ENCODE results near the gene TNIK.

TNIK gene

GRCh38 chr3:171459942-171460724 is at the start of gene TNIK:
Gene TNIK (minus strand): TSS chr3:171460405. CDS start chr3:171460063, 342 bp downstream.
- peak; percentile 93 to 95 (median 95) for DNase-seq

- no peak for DNase-seq
Measured at GRCh38 chr3:171508676-171509075, 48.5 kb upstream of the TNIK start.

DNA sequence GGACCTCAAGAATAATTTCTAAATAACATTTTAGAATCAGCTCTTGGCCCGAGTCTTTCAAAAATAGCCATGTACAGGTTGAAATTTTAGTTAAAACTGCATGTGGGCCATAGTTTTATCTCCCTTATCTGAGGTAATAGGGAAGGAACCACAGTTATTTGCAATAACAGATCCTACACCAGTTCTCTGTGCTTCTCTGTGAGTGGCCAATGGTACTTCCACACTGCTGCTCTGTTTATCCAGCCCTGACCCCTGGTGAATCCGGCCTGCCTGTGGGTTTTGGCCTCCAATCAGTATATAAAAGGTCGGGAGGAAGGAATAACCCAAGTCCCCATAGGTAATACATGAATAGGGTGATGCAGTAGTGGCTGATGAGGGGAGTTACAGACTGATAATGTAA is 48.0 kb upstream of the TNIK start:
- no peak for DNase-seq

DNA sequence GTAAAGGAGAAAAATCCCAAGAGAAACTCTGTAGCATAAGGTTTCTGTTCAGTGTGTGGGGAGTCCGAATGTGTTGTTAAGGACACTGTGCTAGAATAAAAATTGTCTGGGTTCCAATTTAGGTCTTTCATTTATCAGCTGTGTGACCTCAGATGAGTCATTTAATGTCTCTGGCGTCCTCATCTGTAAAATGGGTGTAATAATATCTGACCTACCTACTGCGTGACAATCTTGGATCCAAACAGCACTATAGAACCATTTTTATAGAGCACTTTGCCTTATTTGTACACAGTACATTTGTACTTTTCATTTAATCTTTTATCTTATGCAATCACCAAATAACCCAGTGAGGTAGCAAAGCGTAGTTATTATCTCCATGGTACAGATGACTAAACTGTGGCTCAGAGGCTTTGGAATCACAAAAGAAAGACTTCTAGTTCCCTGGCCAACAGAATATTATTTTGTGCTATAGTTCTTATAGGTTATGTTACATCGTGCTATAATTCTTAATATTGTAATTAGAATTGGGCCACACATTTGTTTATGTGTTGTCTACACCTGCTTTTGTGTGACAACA is 46.6 kb upstream of the TNIK start:
- DNase-seq, result no peak

GRCh38 chr3:171505822-171506333 is 45.7 kb upstream of the TNIK start:
- no peak for DNase-seq

- no peak for DNase-seq
Measured at GRCh38 chr3:171504376-171504775, 44.2 kb upstream of the TNIK start.

GRCh38 chr3:171503817-171504216 is 43.6 kb upstream of the TNIK start:
- DNase-seq, result no peak

- DNase-seq, result no peak
Measured at GRCh38 chr3:171498921-171499320, 38.7 kb upstream of the TNIK start.

GRCh38 chr3:171497468-171497867 is 37.3 kb upstream of the TNIK start:
- no peak for DNase-seq

DNA sequence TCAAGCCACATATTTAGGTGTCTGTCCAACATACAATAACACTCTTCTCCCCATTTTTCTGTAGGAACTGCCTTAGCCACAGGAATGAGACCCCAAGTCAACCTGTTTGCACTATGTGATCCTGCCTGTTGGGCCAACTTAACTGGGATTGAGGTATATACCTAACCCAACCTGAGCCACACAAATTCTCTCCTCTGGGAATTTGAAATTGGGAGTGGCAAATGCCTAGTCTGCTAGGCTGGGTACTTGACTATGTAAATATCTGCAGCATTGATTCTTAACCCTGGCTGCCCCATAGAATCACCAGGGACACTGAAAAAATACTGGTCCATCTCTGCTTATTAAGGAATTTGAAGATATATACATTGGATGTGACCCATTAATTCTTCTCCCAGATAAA is 35.2 kb upstream of the TNIK start:
- DNase-seq, result no peak

GRCh38 chr3:171494457-171495109 is 34.4 kb upstream of the TNIK start:
- no peak for DNase-seq

GRCh38 chr3:171491361-171491760 is 31.2 kb upstream of the TNIK start:
- peak; percentile 28 to 59 (median 55) for DNase-seq

DNA sequence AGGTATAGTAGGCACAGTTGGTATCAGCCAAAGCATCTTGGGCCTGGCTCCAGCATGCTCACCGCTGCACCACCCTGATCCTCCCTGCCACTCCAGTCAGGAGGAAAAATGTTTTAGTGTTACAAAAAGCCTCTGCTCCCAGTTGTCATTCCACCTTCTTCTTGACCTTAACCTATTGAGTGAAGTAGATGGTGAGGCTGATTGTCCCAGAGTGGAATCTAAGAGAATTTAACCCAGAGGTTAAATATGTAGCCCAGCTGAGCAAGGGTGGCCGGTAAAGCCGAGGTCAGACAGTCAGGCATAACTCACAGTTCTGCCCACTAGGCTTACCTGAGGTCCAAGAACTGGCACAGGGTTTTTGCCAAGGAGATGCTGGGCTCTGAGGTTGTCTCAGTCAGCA is 30.7 kb upstream of the TNIK start:
- DNase-seq, result no peak

GRCh38 chr3:171489348-171489747 is 29.1 kb upstream of the TNIK start:
- no peak for DNase-seq

DNA sequence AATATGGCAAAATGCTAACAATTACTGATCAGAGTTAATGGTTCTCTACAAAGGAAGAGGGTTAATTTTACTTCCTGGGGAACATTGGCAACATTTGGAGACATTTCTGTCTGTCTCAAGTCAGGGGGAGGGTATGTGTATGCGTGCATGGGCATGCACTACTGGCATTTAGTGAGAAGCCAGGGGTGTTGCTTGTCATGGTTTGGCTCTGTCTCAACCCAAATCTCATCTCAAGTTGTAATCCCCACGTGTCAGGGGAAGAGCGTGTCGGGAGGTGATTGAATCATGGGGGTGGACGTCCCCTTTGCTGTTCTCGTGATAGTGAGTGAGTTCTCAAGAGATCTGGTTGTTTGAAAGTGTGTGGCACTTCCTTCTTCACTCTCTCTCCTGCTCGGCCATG is 28.3 kb upstream of the TNIK start:
- DNase-seq, result no peak

DNA sequence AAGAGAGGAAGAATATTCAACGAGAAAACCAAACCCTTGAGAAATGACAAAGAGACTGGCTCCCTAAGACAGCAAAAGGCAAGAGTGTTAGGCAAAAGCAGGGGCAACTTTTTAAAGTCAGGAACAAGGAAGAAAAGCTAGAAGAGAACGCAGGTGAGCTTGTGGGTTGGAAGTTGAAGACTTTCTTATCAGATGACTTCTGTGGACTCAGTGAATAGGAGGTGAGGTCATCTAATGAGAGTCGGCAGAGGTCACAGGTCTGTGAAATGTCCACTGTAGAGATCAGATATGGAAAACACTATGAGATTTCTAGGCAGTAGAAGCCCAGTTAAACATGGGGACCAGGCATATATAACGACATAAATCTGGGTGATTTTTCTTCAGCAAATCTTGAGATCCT is 27.2 kb upstream of the TNIK start:
- DNase-seq, result no peak

- DNase-seq, result no peak
Measured at GRCh38 chr3:171485338-171485737, 25.1 kb upstream of the TNIK start.

- no peak for DNase-seq
Measured at GRCh38 chr3:171481011-171481410, 20.8 kb upstream of the TNIK start.

- DNase-seq, result peak in 2 of 3 donors; percentile 22 to 30
Measured at GRCh38 chr3:171480526-171480925, 20.3 kb upstream of the TNIK start.

GRCh38 chr3:171476532-171477102 is 16.4 kb upstream of the TNIK start:
- no peak for DNase-seq

- no peak for DNase-seq
Measured at GRCh38 chr3:171472552-171472951, 12.3 kb upstream of the TNIK start.

- DNase-seq, result no peak
Measured at GRCh38 chr3:171470714-171471227, 10.6 kb upstream of the TNIK start.

- no peak for DNase-seq
Measured at GRCh38 chr3:171469376-171469775, 9.2 kb upstream of the TNIK start.

Data from suppressor macrophage treated with lipopolysaccharide for 1 hour (primary cell).